Right atrium auricular region (tissue), 2 donors: ENCODE measurements around the gene PLEKHM2. TPM values are rescaled to one million over a fixed set of nuclear protein-coding genes. Genes with fewer than 3 reads are reported as not detected.

Source experiments
- DNase-seq: peaks from one replicate; pipeline ENCODE4 v3.0.0-alpha.2; 2019; ENCODE audit warnings: low spot score
- H3K27ac ChIP-seq, 2 donors: fragments of 200-600 bp; sonication (generic); 1 replicate in 1 of 2; 2 replicates in 1 of 2; pipeline ENCODE4 v1.5.1; 2016 to 2019
- H3K27me3 ChIP-seq, 2 donors: fragments of 200-600 bp; sonication (generic); one replicate each; pipeline versions ENCODE4 v1.5.1 to v1.6.0; 2017 to 2019
- H3K36me3 ChIP-seq: fragments of 200-600 bp; sonication (generic); one replicate; pipeline ENCODE4 v1.5.1; 2016
- H3K4me1 ChIP-seq, 2 donors: fragments of 200-600 bp; sonication (generic); one replicate each; pipeline versions ENCODE4 v1.5.1 to v1.6.0; 2017 to 2019
- H3K4me3 ChIP-seq, 2 donors: fragments of 200-600 bp; sonication (generic); 1 replicate in 1 of 2; 2 replicates in 1 of 2; pipeline ENCODE4 v1.5.1; 2017 to 2019; ENCODE audit warnings: mild to moderate bottlenecking in 1 of 2, moderate library complexity in 1 of 2
- H3K9me3 ChIP-seq, 2 donors: fragments of 200-600 bp; sonication (generic); one replicate each; pipeline ENCODE4 v1.5.1; 2019
- total RNA-seq, 2 donors: library from RNA; depleted of rRNA; stranded (reverse); fragments of >200 nt; gene quantifications; one replicate each; pipeline ENCODE4 v1.1.0, GENCODE V29; 2016
- TF ChIP-seq, protein P1 (sequence below), 2 donors: fragments of 200-600 bp; sonication (generic); IDR thresholded peaks; one replicate each; pipeline ENCODE4 v1.5.1; 2019; ENCODE audit warnings: antibody characterized with exemption in 2 of 2

PLEKHM2 gene
- total RNA-seq, 2 donors from 2014 or later: 53.6 to 78.1 TPM

DNA sequence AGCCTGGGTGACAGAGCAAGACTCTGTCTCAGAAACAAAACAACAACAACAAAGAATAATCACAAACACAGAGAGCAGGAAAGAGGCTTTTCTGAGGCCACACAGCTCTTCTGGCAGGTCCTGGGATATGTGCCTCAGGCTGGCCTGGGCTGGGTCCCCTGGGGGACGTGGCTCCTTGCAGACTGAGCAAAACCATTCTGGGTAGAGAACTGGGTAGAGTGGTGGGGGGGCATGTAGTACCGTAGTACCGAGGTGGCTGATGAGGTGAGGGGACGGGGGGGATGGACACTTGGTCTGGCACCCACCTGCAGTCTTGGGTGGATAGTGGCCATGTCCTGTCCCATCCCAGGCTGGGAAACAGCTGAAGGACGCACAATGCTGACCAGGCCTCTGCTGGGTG is 64.1 kb downstream of the PLEKHM2 start:
- no peak overlapping the region for H3K27ac ChIP-seq

DNA sequence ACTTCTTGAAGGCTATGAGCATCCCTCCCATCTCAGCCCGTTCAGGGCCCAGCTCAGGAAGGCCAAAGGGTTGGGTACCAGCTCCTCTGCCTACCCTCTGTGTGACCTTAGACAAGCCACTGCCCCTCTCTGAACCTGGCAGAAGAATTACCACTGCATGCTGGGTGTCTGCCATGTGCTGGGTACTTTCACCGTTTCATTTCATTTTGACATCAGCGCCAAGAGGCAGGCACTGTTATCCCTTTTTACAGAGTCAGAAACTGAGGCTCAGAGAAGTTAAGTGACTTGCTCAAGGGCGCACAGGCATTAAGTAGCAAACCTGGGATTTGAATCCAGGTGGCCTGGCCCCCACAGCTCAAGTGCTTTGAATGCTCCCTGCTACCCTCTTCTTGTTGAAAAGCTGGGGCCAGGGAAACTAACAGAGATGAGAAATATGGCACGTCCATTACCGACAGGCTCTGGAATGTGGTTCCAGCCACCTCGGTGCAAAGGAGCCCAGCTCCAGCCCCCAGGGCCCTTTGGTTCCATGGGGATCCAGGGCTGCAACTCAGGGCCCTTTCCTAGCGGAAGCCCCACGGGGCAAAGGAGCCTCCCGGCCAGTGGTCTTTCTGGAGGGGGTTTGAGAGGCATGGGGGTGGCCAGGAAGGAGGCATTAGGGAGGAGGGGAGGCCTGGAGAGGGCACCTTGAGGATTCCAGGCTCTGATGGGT is 64.7 kb downstream of the PLEKHM2 start:
- Histone ChIP-seq H3K36me3 (no peaks in the 10 kb centered on the region), H3K27ac (no peak overlapping the region), H3K9me3 (no peaks in the 10 kb centered on the region), H3K4me1 (peaks cover 0 to 17% of the 10 kb centered on the region in 2 donors), H3K4me3 (no peak overlapping the region), H3K27me3 (no peaks in the 10 kb centered on the region)
- DNase-seq: no peak
- TF ChIP-seq, protein P1, sequence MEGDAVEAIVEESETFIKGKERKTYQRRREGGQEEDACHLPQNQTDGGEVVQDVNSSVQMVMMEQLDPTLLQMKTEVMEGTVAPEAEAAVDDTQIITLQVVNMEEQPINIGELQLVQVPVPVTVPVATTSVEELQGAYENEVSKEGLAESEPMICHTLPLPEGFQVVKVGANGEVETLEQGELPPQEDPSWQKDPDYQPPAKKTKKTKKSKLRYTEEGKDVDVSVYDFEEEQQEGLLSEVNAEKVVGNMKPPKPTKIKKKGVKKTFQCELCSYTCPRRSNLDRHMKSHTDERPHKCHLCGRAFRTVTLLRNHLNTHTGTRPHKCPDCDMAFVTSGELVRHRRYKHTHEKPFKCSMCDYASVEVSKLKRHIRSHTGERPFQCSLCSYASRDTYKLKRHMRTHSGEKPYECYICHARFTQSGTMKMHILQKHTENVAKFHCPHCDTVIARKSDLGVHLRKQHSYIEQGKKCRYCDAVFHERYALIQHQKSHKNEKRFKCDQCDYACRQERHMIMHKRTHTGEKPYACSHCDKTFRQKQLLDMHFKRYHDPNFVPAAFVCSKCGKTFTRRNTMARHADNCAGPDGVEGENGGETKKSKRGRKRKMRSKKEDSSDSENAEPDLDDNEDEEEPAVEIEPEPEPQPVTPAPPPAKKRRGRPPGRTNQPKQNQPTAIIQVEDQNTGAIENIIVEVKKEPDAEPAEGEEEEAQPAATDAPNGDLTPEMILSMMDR (IDR thresholded peaks at IDR 0.05): no peak

More for the DNA sequence above, 64.1 kb downstream of the PLEKHM2 start:
- H3K9me3 ChIP-seq: no peaks in the 10 kb centered on the region
- H3K36me3 ChIP-seq: no peaks in the 10 kb centered on the region
- peaks cover 0 to 17% of the 10 kb centered on the region in 2 donors for H3K4me1 ChIP-seq
- H3K4me3 ChIP-seq: no peak overlapping the region
- TF ChIP-seq, protein P1 (IDR thresholded peaks at IDR 0.05): no peak
- no peaks in the 10 kb centered on the region for H3K27me3 ChIP-seq
- no peak for DNase-seq

- Histone ChIP-seq H3K36me3 (no peaks in the 10 kb centered on the region), H3K4me3 (no peak overlapping the region), H3K4me1 (peaks cover 0 to 17% of the 10 kb centered on the region in 2 donors), H3K9me3 (no peaks in the 10 kb centered on the region), H3K27ac (peak overlapping the region in 1 of 2 donors; percentile 62), H3K27me3 (no peaks in the 10 kb centered on the region)
- TF ChIP-seq, protein P1 (IDR thresholded peaks at IDR 0.05): no peak
- DNase-seq: peak; percentile 65
Measured at GRCh38 chr1:15749399-15750291, 65.5 kb downstream of the PLEKHM2 start.

GRCh38 chr1:15750924-15751323 is 66.8 kb downstream of the PLEKHM2 start:
- no peak for DNase-seq
- no peaks in the 10 kb centered on the region for H3K9me3 ChIP-seq
- TF ChIP-seq, protein P1 (IDR thresholded peaks at IDR 0.05): no peak
- H3K27me3 ChIP-seq: no peaks in the 10 kb centered on the region
- no peak overlapping the region for H3K27ac ChIP-seq
- H3K4me3 ChIP-seq: no peak overlapping the region
- H3K4me1 ChIP-seq: peaks cover 0 to 22% of the 10 kb centered on the region in 2 donors
- H3K36me3 ChIP-seq: no peaks in the 10 kb centered on the region

- Histone ChIP-seq H3K27me3 (no peaks in the 10 kb centered on the region), H3K4me1 (peaks cover 0 to 22% of the 10 kb centered on the region in 2 donors), H3K36me3 (no peaks in the 10 kb centered on the region), H3K9me3 (no peaks in the 10 kb centered on the region), H3K4me3 (no peak overlapping the region), H3K27ac (no peak overlapping the region)
- no peak for DNase-seq
- TF ChIP-seq, protein P1 (IDR thresholded peaks at IDR 0.05): no peak
Measured at GRCh38 chr1:15751717-15752116, 67.6 kb downstream of the PLEKHM2 start.
